GM18951 (cell line): Measurements from ENCODE around the gene POLD4.

ENCODE experiments used
- POLR2A ChIP-seq: IDR thresholded peaks from 4 replicates; pipeline ENCODE4 v1.6.1; 2011; ENCODE audit warnings: mild to moderate bottlenecking; ENCODE audit not compliant: insufficient read length, insufficient read depth; ENCODE audit errors: extremely low read depth
- in situ Hi-C: fragments of 300-500 bp; cut with MboI; formaldehyde crosslinking; loops from one replicate; pipeline ENCODE4 v1.12.0; 2022; ENCODE audit warnings: low sequenced_read_pairs, mixed read lengths, inconsistent platforms; ENCODE audit not compliant: unreplicated experiment

The POLD4 gene

GRCh38 chr11:67349457-67349856 lies 3.9 kb downstream of the POLD4 start:
- in situ Hi-C loops = no loop called here
- no peak for TF ChIP-seq POLR2A

- TF ChIP-seq POLR2A = no peak
Observed at GRCh38 chr11:67349036-67349435, 4.3 kb downstream of the POLD4 start.

GRCh38 chr11:67347964-67348749 lies 5.2 kb downstream of the POLD4 start:
- TF ChIP-seq POLR2A = no peak
- in situ Hi-C loops = no loop called here

More at GRCh38 chr11:67349036-67349435, 4.3 kb downstream of the POLD4 start:
- in situ Hi-C loops = no loop called here

DNA sequence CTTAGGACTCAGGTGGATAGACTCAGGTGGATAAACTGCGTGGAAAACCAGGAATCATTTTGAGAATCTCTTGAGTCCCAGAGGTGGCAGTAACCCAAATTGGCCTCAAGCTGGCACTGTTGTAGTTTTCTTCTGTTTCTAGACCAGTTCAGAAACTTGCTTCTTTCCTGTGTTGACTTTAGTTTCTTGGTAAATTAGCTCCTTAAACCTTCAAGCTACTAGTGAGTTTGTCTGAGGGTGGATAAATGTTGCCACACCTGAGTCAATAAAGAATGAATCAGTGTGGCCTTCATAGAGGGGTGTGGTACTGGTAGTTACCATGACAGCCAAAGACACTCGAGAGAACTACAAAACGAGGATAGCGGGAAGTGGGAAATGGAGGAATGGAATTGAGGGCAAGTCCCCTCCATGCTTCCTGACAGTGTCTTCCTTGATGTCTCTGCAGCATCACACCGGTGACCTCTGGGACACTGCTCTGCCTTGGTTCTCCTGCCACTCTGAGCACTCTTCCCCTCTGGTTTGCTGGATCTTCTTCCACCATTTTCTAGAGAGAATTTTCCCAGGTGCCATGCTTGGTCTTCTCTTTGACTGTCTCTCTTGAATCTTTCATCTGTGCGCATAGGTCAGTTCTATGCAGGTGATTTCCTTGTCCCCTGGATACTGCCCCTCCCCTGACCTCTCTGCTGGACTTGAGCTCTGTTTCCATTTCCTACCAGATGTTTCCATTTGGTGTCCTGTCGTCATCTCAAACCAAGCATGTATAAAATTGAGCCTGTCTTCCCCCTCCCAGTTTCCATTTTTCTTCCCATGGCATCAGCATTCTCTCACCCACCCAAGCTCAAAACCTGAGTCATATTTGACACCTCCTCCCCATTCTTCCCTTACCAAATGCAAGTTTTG lies 7.2 kb downstream of the POLD4 start:
- no peak for TF ChIP-seq POLR2A
- in situ Hi-C loops = no loop called here

GRCh38 chr11:67345247-67345919 lies 8.0 kb downstream of the POLD4 start:
- in situ Hi-C loops = no loop called here
- TF ChIP-seq POLR2A = no peak

GRCh38 chr11:67344264-67344663 lies 9.1 kb downstream of the POLD4 start:
- in situ Hi-C loops = no loop called here
- TF ChIP-seq POLR2A = no peak

- no peak for TF ChIP-seq POLR2A
- in situ Hi-C loops = no loop called here
Observed at GRCh38 chr11:67337257-67337656, 16.1 kb downstream of the POLD4 start.

GRCh38 chr11:67332081-67332691 lies 21.2 kb downstream of the POLD4 start:
- in situ Hi-C loops = no loop called here
- no peak for TF ChIP-seq POLR2A

- TF ChIP-seq POLR2A = no peak
- in situ Hi-C loops = no loop called here
Observed at GRCh38 chr11:67323526-67323925, 29.8 kb downstream of the POLD4 start.

DNA sequence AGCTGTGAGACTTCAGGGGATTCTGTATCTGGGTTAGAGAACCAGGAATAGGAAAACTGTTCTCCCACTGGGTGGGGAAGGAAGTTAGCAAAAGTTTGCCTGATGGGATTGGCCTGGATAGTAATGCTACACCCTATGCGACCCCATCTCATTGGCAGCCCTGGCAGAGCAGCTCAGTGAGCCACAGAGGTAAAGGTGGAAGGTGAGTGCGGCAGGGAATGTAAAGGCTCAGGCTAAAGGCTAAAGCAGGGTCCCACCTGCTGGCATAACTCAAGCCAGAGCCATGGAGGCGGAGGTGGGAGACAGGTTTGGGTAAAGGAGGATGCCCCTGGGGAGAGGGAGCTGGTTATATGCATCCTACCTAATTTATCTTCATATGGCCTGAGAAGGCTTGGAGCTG lies 31.3 kb downstream of the POLD4 start:
- in situ Hi-C loops = no loop called here
- no peak for TF ChIP-seq POLR2A

- in situ Hi-C loops = no loop called here
- TF ChIP-seq POLR2A = no peak
Observed at GRCh38 chr11:67321313-67321871, 32.0 kb downstream of the POLD4 start.

DNA sequence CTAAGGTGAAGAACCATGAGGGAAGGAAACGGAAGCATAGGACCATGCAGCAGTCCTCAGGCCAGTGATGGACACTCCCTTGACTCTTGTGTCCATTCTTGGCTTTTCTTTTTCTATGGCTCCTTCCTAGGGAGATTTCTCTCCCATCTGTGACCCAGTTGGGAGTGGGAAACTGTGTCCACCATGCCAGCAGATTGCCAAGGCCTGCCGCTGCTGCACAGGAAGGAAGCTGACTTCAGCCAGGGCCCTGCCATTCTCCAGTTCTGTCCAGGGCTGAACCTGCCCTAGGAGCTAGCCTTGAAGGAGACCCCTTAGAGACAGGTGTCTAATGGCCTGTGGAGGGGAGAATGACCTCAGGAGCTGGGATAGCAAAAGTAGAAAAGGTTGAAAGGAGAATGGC lies 32.7 kb downstream of the POLD4 start:
- in situ Hi-C loops = no loop called here
- no peak for TF ChIP-seq POLR2A
